Skin of body (tissue), 2 donors: Measurements from ENCODE around the gene PGA4. TPM values are rescaled to one million over a fixed set of nuclear protein-coding genes. Genes with fewer than 3 reads are reported as not detected.
"Not testable (repeated sequence)": the region's sequence is repeated elsewhere in the genome, so short reads cannot be mapped to it uniquely, and the experiment has no call there.

Experiments
- DNase-seq: peaks from one replicate; lab custom pipeline; 2025; lab: John Stamatoyannopoulos, UW
- total RNA-seq: library from RNA; depleted of rRNA; stranded (reverse); fragments of >200 nt; gene quantifications from one replicate; pipeline ENCODE4 v1.2.3, GENCODE V29; 2014

Gene PGA4
- 3.5 TPM for total RNA-seq

DNA sequence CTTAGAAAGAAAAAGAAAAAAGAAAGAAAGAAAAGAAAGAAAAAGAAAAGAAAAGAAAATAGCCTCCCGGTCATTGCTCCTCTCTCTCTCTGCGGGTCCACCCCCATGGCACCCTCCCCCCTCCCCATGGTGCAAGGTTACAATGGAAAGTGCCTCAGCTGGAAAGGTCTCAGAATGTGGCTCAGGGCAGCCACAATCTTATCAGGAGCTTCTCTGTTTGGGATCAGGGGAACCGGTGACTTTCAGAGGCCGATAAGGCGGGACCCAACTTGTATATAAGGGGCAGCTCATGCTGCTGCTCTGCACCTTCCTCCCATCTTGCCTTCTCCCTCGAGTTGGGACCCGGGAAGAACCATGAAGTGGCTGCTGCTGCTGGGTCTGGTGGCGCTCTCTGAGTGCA, at the start of gene PGA4:
Gene PGA4 (plus strand): TSS at position 301 of the 400 bp plus-strand sequence. CDS start 54 bp downstream, at position 355.
- not testable (repeated sequence) for DNase-seq

DNA sequence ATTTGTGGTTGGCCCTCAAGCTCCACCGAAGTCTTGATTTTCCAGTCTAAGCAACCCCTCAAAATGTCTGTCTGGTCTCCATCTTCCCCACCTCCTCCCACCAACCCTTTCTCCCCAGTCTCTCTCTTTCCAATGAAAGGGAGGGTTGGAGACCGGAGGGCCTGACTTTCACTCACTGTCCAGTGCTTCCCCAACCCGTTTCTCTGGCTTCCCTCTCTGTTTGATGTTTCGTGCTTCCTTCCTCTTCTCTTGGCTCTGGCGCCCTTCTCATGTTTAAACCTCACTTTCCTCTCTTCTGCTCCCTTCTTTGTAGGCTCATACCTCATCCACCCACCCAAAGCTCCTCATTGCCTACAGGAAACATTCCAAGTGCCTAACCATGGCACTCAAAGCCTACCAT, 49.8 kb upstream of the PGA4 start:
- no peak for DNase-seq

DNA sequence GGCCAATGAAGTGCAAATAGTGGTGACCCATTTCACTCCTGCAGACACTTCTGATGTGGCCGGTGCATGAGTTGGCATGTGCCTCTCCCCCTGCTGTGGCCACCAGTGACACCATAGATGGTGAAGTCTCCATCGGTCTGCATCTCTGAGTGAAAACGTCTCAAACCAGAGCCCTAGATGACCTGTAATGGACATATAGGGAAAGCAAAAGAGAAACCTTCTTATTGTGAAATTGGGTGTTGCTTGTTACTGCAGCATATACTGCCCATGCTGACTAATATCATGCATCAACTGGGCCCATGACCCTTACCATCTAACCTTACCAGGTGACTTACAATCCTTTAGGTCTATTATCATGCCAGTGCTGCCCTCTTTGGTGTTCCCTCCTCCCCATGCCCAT, 49.3 kb upstream of the PGA4 start:
- DNase-seq, result no peak

DNA sequence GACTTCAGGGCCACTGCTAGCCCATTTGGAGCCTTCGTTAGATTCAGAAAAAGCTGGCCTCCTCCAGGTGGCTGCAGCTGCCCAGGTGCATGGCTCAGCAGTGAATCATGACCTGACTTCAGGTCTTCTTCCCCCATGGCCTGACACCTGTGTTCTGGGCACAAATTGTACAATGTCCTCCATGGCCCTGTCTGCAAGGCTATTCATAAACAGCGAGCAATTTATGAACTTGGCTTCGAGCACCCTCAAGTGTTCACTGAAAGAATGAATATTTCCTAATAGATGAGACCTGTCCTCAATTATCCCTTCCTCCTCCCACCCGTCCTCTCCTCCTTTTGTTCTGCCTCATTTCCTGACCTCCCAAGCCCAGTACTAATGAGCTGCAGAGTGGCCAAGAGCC, 48.7 kb upstream of the PGA4 start:
- DNase-seq, result no peak

DNA sequence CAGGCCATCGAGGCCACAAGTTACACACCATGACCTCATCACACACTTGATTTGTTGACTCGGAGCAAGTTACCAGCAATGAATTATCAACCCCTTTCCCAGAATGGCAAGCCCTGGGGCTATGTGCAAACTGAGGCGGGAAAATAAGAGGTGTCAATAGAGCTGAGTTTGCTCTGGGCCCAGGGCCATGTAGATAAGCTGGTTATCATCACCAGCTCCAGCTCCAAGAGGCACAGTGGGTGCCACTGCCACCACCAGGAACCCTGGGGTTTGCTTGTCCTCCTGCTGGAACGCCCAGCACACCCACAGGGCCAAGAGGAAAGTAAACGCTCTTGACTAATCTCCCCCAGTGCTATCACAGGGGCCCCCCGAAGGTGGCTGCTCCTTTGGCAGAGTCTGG, 47.9 kb upstream of the PGA4 start:
- no peak for DNase-seq

DNA sequence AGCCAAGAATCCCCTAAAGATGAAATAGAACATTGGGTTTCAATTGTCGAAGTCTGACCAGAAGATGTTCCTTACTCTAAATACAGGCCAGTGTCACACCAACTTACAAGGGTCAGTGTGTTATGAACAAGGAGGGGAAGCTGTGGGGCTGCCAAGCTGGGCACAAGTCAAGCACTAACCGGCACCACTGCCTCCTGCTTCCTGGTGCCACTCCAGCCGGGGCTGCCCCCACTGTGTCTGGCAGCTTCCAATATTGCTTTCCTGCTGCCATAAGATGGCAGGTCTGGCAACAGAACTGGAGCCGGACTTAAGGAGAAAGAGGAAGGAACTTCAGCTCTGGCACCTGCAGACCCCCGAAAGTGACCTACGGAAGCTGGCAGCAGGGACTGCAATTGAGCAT, 47.2 kb upstream of the PGA4 start:
- no peak for DNase-seq

DNA sequence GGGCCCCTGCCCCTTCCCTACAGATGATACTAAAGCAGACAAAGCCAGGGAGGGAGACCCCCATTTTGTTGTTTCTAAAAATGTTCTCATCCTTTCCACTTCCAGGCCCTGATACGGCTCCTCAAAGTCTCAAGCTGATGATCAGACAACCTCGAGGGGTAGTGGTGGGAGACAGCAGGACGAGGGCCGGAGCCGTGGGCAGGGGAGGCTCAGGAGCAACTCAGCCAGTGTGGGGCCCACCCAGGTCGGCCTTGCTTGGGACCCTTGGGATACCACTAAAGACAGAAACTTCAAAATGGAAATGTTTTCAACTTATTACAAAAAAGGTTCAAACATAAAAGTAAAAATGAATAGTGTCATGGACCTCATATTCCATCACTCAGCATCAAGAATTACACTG, 45.7 kb upstream of the PGA4 start:
- DNase-seq, result no peak

DNA sequence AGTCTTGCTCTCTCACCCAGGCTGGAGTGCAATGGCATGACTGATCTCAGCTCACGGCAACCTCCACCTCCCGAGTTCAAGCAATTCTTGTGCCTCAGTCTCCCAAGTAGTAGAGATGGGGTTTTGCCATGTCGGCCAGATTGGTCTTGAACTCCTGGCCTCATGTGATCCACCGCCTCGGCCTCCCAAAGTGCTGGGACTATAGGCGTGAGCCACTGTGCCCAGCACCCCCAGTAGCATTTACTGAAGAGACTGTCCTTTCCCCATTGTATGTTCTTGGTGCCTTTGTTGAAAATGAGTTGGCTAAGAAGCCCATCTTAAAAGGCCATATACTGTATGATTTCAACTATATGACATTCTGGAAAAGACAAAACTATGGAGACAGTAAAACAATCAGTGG, 41.9 kb upstream of the PGA4 start:
- DNase-seq, result not testable (repeated sequence)

DNA sequence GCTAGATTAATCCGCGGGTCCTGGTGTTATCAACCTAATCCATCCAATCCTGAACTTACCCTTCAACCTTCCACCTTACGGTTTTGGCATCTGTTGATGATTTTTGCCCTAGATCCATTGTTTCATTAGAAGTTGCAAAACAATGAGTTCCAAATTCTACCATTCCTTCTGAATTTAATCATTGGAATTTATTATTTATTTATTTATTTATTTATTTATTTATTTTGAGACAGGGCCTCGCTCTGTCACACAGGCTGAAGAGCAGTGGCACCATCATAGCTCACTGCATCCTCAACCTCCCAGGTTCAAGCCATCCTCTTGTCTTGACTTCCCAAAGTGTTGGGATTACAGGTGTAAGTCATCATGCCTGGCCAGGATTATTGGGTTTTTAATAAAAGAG, 40.7 kb upstream of the PGA4 start:
- DNase-seq, result no peak

DNA sequence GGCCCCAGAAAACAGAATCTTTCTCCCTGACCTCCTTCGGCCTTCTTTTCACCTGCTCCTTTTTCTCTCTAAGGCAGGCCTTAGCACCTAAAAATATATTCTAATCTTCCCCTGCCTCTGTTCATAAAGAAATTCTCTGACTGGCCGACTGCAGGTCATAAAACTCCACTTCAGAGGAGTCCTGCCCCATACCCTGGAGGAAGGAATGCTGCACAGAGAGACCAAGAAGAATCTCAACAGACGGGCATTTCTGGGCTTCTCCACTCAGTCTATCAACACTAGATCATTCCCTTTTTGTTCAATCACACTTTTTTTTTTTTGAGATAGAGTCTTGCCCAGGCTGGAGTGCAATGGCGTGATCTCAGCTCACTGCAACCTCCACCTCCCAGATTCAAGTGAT, 38.5 kb upstream of the PGA4 start:
- no peak for DNase-seq

DNA sequence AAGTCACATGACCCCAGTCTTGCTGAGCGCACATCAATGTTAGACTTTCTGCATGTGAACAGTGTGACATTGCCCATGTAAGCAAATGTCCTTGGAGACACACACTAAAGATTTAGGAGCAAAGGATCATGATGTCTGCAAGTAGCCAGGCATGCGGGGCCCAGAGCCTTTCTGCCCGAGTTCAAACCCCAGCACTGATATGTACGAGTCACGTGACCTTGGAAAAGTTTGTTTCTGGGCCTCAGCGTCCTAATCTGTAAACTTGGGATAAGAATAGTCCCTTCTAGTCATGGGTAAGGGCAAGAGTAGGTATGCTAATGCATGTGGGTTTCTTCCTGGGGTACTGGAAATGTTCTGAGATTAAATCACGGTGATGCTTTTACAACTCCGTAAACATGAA, 35.6 kb upstream of the PGA4 start:
- DNase-seq, result no peak

DNA sequence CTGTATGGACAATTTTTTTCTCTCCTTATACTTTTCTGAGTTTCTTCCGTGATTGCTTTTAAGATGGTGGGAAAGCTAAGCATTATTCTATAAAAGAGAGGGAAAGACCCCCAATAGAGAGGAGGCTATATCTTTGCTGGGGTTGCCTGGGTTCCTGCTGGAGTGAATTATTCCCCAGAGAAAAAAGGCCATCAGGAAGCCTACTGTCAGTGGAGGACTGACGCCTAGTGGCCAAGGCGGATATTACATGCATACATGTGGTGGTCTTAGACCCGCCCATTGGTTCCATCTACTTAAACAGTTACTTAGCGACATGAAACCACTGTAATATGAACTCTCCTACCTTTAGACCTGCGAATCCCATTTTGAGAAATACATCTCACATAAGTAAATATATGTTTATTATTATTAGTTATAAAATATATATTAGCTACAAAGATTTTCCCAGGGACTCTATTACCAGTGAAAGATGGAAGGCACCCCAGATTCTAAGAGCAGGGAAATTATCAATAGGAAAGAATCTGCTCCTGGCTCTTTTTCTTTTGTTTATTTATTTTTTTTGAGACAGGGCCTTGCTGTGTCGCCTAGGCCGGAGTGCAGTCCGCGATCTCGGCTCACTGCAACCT, 34.5 kb upstream of the PGA4 start:
- DNase-seq, result peak; percentile 13

DNA sequence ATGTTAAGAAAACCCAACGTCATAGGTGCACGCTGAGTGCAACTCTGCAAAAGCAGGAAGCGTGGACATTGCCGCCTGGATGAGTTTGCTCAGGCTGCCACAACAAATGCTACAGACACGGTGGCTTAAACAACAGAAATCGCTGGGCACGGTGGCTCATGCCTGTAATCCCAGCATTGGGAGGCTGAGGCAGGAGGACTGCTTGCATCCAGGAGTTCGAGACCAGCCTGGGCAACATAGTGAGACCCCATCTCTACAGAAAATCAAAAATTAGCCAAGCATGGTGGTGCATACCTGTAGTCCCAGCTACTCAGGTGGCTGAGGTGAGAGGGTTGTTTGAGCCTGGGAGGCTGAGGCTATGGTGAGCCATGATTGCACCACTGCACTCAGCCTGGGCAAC, 32.2 kb upstream of the PGA4 start:
- no peak for DNase-seq

DNA sequence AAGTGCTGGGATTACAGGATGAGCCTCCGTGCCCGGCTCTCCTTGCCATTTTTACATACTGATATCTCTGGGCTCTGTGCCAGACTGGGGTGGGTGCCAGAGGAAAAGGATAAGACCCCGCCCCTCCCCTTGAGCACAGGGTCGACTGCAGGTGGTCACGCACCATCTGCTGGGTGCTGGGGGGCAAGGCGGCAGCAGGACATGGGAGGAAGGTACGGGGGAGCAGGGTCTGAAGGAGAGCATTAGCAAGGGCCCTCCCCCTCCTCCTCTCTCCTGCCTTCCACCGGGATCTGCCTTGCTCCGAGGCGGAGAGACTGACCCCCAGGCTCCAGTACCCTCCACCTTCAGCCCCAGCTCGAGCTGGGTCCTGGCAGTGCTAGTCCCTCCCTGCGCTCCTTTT, 28.6 kb upstream of the PGA4 start:
- no peak for DNase-seq

DNA sequence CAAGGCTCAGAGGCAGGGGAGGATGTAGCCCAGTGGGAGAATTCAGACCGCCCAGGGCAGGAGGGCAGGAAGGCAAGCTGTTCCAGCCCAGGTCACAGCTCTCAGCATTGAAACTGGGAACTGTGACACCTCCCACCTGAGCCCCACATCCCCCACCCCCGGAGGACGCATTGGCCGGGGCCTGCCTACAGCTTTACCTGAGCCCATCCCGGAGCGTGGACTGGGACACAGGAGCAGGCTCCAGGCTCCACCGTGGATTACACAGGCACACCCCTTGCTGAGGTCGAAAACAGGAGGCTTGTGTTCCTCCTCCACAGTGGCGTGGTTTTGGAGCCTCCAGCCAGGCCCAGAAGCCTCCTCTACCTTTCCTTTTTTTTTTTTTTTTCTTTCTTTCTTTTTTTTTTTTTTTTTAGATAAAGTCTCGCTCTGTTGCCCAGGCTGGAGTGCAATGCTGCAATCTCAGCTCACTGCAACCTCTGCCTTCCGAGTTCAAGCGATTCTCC, 27.9 kb upstream of the PGA4 start:
- DNase-seq, result no peak

DNA sequence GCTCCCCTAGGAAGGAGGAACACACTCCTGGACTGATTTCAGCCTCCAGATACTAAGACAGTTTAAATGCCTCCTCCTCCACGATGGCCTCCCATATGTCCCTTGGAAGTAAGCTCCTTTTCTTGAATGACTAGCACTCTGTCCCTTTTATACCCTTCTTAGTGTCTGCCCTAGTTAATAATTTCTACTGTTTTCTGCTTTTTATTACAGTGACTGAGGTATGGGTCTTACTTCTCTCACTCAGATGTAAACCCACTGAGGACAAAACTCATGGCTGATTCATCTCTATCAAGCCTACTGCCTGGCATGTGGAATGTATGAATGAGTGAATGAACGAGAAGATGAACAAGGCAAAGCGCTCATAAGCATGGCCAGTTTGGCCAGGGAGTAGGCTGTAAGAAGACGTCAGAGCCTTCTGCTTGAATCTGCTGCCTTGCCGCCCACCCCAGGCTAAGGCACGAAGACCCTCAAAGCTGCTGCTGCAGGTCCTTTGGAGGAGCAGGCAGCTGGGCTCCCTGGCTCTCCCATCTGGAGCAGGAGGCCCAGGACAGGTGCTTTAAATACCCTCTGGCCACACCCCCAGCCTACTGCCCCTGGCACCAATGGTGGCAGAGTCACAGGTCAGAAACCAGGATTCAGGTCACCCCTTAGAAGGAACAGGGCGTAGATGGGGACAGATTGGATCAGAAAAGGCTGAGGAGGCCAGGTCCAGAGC, 27.0 kb upstream of the PGA4 start:
- DNase-seq, result no peak

DNA sequence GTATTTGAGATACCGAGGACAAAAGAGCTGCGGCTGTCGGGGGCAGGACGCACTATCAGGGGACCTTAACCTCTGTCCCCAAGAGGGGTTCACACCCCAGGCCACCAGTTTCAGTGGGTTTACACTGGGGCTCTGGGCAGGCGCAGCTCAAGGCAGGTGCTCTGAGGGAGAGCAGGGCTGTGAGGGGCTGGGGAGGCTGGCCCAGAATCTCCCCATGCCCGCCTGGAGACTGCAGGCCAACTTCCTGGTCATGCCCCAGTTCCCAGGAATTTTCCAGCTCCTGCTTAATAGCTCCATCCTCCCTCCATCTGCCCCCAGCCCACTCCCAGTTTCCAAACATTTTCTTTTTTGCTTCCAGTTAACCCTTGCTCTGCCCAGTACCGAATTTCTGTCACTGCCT, 26.4 kb upstream of the PGA4 start:
- DNase-seq, result no peak

DNA sequence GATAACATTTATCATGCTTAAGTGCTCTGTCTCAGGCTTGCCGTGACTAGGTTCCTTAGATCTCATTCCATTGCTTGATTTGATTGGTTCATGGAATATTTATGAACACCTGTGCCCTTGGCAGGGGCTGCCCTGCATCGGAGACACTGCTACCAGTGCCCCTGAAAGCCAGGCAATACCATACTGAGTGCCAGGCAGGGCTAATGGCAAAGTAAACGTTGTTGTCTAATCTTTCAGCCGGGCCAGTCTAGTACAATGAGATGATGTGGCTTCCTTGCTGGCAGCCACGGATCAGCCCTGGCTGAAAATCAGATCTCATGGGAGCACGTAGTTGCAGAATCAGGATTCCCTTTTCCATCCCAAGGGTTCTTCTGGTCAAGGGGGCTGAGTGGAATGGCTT, 23.8 kb upstream of the PGA4 start:
- DNase-seq, result no peak

DNA sequence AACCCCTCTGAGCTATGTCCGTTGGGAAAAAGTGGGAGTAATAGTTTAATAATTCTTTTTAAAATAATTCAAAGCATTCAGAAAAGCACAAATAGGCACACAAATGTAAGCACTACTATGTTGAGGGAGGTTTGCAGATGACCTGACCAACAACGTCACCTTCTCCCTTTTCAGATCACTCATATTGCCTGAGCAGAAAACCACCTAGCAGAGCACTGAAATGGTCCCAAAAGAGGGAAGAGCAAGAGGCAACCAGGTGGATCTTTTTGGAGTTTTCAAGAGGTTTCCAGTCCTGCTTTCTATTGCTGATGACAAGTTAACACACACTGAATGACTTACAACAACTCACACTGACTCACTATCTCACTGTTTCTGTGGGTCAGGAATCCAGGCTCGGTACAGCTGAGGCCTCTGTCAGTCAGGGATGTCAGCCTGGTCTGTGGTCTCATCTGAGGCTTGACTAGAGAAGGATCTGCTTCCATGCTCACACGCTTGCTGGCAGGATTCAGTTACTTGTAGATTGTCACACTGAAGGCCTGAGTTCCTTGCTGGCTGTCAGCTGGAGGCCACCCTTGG, 23.1 kb upstream of the PGA4 start:
- DNase-seq, result no peak

DNA sequence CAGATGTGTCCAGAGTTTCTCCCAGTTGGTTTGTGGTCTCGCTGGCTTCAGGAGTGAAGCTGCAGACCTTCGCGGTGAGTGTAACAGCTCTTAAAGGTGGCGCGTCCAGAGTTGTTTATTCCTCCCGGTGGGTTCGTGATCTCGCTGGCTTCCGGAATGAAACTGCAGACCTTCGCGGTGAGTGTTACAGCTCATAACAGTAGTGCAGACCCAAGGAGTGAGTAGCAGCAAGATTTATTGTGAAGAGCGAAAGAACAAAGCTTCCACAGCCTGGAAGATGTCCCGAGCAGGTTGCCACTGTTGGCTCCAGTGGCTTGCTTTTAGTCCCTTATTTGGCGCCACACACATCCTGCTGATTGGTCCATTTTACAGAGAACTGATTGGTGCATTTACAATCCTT, 20.7 kb upstream of the PGA4 start:
- DNase-seq, result no peak

DNA sequence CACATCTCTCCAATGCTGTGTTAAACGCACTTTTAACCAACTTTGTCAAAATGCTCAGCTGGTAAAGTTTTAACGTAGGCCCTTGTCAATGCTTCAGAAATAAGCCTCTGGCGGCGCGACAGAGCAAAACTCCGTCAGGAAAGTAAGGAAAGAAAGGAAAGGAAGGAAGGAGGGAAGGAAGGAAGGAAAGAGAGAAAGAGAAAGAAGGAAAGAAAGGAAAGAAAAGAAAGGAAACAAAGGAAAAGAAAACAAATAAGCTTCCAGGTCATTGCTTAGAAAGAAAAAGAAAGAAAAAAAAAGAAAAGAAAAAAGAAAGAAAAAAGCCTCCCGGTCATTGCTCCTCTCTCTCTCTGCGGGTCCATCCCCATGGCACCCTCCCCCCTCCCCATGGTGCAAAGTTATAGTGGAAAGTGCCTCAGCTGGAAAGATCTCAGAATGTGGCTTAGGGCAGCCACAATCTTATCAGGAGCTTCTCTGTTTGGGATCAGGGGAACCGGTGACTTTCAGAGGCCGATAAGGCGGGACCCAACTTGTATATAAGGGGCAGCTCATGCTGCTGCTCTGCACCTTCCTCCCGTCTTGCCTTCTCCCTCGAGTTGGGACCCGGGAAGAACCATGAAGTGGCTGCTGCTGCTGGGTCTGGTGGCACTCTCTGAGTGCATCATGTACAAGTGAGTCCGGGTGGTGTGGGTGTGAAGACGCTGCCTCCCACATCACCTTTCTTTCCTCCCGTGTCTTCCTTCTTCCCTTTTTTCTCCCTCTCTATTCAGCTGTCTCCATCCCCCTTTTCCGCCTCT, 19.0 kb upstream of the PGA4 start, which contains the start of gene PGA3:
Gene PGA3 (plus strand): TSS at position 566 of the 797 bp plus-strand sequence. CDS start 50 bp downstream, at position 616.
- not testable (repeated sequence) for DNase-seq

DNA sequence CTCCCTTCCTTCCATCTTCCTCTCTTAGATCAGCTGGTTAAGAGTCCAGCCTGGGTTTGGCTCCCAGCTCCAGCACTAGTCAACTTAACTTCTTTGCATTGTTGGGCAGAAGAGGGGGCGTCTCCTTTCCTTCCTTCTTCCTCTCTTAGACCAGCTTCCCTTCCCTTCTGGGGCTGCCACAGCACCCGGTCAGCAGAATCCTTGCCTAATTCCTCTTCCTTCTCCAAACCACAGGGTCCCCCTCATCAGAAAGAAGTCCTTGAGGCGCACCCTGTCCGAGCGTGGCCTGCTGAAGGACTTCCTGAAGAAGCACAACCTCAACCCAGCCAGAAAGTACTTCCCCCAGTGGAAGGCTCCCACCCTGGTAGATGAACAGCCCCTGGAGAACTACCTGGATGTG, 18.3 kb upstream of the PGA4 start:
- DNase-seq, result not testable (repeated sequence)
